Measurements from ENCODE around the gene SPIN1.

The SPIN1 gene

DNA sequence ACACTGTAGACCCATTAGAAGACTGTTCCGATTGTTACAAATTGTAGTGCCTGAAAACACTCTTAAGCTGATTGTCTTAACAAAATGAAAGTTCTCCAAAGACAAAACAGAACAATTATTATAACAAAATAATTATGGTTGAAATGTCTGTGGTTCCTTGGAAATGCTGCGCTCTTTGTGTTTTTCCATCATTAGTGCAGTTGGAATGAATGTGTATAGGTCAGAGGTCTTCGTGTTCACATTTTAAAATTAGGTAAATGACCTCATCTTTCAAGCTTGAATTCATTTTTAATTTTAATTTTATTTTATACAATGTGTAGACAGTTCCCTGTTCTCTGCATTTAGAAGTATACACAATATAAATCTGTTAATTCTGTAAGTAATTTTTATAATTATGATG lies 90.0 kb downstream of the SPIN1 start:
- Histone ChIP-seq H3K27me3 (ENCODE audit: low read length) (no peaks in the 10 kb centered on the region), H2AFZ (ENCODE audit: low read depth, low read length, severe bottlenecking) (no peak overlapping the region), H3K9me2 (replicated peaks; ENCODE audit: insufficient read depth, low read length) (no peaks in the 10 kb centered on the region), H3K9me3 (ENCODE audit: insufficient read depth, low read length) (no peaks in the 10 kb centered on the region), H4K20me1 (ENCODE audit: low read depth, low read length) (no peaks in the 10 kb centered on the region), H3K9ac (ENCODE audit: low read length) (no peak overlapping the region), H3K4me2 (ENCODE audit: low read depth, low read length, poor library complexity, severe bottlenecking) (no peak overlapping the region), H3K4me3 (ENCODE audit: insufficient read depth, low read length, poor library complexity, severe bottlenecking) (no peak overlapping the region), H3K27ac (ENCODE audit: low read depth, low read length) (no peak overlapping the region), H3F3A (ENCODE audit: insufficient read depth) (no peaks in the 10 kb centered on the region), H3K79me2 (ENCODE audit: insufficient read depth, low read length) (no peaks in the 10 kb centered on the region), H3K36me3 (ENCODE audit: low read length) (peaks cover 7% of the 10 kb centered on the region; the same call in 1 of the 2 replicates)
- TF ChIP-seq EZH2phosphoT487 (conservative IDR thresholded peaks at IDR 0.05; ENCODE audit: low read length) (no peak), CTCF (IDR thresholded peaks at IDR 0.05; ENCODE audit: insufficient read depth, low read length, poor library complexity, severe bottlenecking) (no peak)

DNA sequence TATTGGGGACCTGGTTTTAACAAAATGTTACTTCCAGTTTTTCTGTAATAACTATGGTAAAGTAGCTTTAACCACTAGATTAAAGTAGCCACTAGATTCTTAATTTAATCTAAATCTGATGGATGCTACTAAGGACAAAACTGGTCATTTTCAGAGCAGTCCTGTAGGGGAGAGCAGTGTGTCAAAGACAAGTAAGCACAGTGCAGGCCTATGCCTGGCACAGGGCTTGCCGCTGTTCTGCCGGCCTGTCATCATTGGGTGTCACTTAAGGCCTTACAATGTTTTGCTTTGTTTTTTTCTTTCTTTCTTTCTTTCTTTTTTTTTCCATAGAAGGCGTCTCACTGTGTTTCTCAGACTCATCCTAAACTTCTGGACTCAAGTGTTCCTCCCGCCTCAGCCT lies 93.7 kb downstream of the SPIN1 start:
- TF ChIP-seq CTCF (IDR thresholded peaks at IDR 0.05; ENCODE audit: insufficient read depth, low read length, poor library complexity, severe bottlenecking) (no peak), EZH2phosphoT487 (conservative IDR thresholded peaks at IDR 0.05; ENCODE audit: low read length) (no peak)
- Histone ChIP-seq H3K36me3 (ENCODE audit: low read length) (no peaks in the 10 kb centered on the region), H3K27me3 (ENCODE audit: low read length) (no peaks in the 10 kb centered on the region)

DNA sequence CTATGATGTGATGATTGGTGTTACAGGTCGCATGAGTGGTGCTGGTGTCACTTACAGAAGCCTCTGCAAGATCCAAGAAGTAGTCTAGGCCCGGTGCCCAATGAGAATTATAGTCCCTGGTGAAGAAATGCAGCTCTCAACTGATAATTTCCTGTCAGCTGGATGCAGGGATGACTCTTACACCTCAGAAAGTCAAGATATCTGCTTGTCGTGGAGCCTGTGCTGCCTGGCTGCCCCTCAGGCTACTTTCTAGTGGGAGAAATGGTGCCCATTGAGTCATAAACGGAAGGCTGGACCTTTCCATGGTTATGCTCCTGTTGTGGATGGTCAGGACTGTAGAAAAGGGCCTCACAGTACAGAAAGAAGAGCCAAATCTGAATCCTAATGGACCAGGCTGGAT lies 99.9 kb downstream of the SPIN1 start:
- H3K79me2 ChIP-seq (ENCODE audit: insufficient read depth, low read length): no peaks in the 10 kb centered on the region
- H3F3A ChIP-seq (ENCODE audit: insufficient read depth): no peaks in the 10 kb centered on the region
- H4K20me1 ChIP-seq (ENCODE audit: low read depth, low read length): no peaks in the 10 kb centered on the region
- no peak overlapping the region for H3K4me2 ChIP-seq (ENCODE audit: low read depth, low read length, poor library complexity, severe bottlenecking)
- no peaks in the 10 kb centered on the region for H3K36me3 ChIP-seq (ENCODE audit: low read length)
- H3K9ac ChIP-seq (ENCODE audit: low read length): no peak overlapping the region
- H3K9me2 ChIP-seq (replicated peaks; ENCODE audit: insufficient read depth, low read length): no peaks in the 10 kb centered on the region
- TF ChIP-seq CTCF (IDR thresholded peaks at IDR 0.05; ENCODE audit: insufficient read depth, low read length, poor library complexity, severe bottlenecking): no peak
- TF ChIP-seq EZH2phosphoT487 (conservative IDR thresholded peaks at IDR 0.05; ENCODE audit: low read length): no peak
- H2AFZ ChIP-seq (ENCODE audit: low read depth, low read length, severe bottlenecking): no peak overlapping the region
- no peak overlapping the region for H3K4me3 ChIP-seq (ENCODE audit: insufficient read depth, low read length, poor library complexity, severe bottlenecking)
- no peaks in the 10 kb centered on the region for H3K9me3 ChIP-seq (ENCODE audit: insufficient read depth, low read length)
- H3K27ac ChIP-seq (ENCODE audit: low read depth, low read length): no peak overlapping the region
- no peaks in the 10 kb centered on the region for H3K27me3 ChIP-seq (ENCODE audit: low read length)

More for the DNA sequence above, 93.7 kb downstream of the SPIN1 start:
- Histone ChIP-seq H4K20me1 (ENCODE audit: low read depth, low read length) (no peaks in the 10 kb centered on the region), H3K9me3 (ENCODE audit: insufficient read depth, low read length) (no peaks in the 10 kb centered on the region), H3K9me2 (replicated peaks; ENCODE audit: insufficient read depth, low read length) (no peaks in the 10 kb centered on the region), H3K79me2 (ENCODE audit: insufficient read depth, low read length) (no peaks in the 10 kb centered on the region), H3K4me3 (ENCODE audit: insufficient read depth, low read length, poor library complexity, severe bottlenecking) (no peak overlapping the region), H3K9ac (ENCODE audit: low read length) (no peak overlapping the region), H2AFZ (ENCODE audit: low read depth, low read length, severe bottlenecking) (no peak overlapping the region), H3K4me2 (ENCODE audit: low read depth, low read length, poor library complexity, severe bottlenecking) (no peak overlapping the region), H3F3A (ENCODE audit: insufficient read depth) (no peaks in the 10 kb centered on the region), H3K27ac (ENCODE audit: low read depth, low read length) (no peak overlapping the region)

Measured in SU-DHL-6 (cell line).